GM18505 (cell line): Measurements from ENCODE around the gene ANKZF1.

Source experiments
- ATAC-seq: cut with Tn5 transposase; IDR thresholded peaks from one replicate; pipeline ENCODE4 v1.9.1; 2021; ENCODE audit not compliant: unreplicated experiment
- POLR2A ChIP-seq: IDR thresholded peaks from 4 replicates; pipeline ENCODE4 v1.6.1; 2011; ENCODE audit warnings: borderline replicate concordance; ENCODE audit not compliant: insufficient read depth, insufficient read length; ENCODE audit errors: extremely low read depth

The ANKZF1 gene

GRCh38 chr2:219281588-219281987, 52.0 kb downstream of the ANKZF1 start:
- TF ChIP-seq POLR2A: no peak
- ATAC-seq: no peak

DNA sequence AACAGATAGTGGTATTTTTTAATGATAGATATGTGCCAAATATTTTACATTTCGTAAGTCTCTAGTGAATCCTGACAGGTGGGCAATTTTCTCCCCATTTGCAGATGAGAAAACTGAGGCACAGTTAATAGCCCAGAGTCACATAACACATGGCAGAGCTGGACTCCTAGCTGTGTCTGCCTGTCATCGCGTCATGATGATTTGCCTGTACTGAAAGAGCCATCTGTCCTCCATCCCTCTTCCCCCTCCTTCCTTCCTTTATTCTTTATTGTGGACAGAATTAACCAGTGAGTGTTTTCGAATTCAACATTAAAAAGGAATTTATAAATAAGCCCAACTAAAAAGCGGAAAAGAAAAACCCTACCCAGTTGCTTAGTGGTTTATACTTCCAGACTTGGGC, 52.8 kb downstream of the ANKZF1 start:
- no peak for TF ChIP-seq POLR2A
- no peak for ATAC-seq

- no peak for TF ChIP-seq POLR2A
- ATAC-seq: no peak
Observed at GRCh38 chr2:219282943-219283581, 53.5 kb downstream of the ANKZF1 start.

DNA sequence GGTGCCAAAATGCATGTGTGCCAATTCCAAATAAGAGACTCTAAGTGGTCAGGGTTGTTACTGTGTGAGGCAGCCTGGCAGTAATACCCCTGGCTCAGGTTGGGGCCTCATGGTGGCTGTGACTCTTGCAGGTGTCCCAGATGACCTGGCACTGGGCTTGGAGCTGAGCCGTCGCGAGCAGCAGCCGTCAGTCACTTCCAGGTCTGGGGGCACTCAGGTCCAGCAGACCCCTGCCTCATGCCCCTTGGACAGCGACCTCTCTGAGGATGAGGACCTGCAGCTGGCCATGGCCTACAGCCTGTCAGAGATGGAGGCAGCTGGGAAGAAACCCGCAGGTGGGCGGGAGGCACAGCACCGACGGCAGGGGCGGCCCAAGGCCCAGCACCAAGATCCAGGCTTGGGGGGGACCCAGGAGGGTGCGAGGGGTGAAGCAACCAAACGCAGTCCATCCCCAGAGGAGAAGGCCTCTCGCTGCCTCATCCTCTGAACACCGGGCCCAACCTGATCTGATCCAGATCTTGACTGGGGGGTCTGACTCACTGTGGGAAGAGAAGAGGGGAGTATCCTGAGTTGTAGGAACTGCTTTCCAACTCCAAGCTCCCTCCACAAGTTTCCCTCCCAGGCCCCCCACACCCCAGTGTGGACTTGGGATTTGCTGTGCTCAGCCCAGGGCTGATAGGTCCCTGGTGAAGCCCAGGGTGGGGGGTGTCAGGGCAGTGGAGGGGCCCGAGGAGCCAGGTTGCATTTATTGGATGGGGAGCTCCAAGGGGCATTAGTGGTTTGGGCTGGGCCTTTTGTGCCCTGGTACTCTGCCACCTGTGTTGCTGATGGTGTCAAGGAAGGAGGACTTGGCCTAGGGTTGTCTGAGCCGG, 55.1 kb downstream of the ANKZF1 start:
- TF ChIP-seq POLR2A: no peak
- ATAC-seq: no peak

- no peak for ATAC-seq
- no peak for TF ChIP-seq POLR2A
Observed at GRCh38 chr2:219285373-219285735, 55.7 kb downstream of the ANKZF1 start.

DNA sequence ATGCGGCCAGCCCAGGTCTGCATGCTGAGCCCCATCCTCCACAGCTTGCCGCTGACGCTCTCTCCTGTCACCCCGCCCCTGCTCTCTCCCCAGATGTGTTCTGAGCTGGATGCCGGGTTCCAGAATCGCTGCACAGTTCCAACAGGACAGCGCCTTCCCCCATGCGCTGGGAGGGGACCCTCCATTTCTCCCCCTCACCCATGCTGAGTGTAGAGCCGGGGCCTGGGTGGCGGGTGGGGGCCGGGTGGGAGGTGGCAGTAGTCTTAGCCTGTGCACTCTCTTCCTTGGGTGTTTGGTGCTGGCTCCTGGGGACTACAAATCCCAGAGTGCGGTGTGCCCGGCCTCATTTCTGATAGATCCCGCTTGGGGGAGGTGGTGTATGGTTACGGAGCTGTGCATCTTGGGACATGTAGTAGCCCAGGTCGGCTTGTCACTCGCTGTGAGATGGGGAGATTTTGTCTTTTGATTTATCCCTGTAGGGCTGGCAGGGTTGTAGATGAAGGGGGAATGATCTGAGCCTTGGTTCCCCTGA, 56.4 kb downstream of the ANKZF1 start:
- TF ChIP-seq POLR2A: no peak
- no peak for ATAC-seq
